HCT116 (cell line): ENCODE results near the gene PAN3. TPM values are rescaled to one million over a fixed set of nuclear protein-coding genes. Genes with fewer than 3 reads are reported as not detected.

ENCODE experiments used
- ATAC-seq: fragments of 200-7000 bp; cut with Tn5 transposase; 2 replicates; pipeline ENCODE4 v1.9.1; 2020; ENCODE audit warnings: mild to moderate bottlenecking, moderate library complexity
- BruUV-seq: library from RNA; stranded (reverse); fragments of 400-500 nt; replicated peaks from 2 replicates; lab custom pipeline; 2021; lab: Mats Ljungman, UMichigan
- CTCF ChIA-PET: fragments of 300-600 bp; sonication (Branson Sonifier 250); formaldehyde crosslinking; loops from one replicate; lab custom pipeline; 2021; ENCODE audit warnings: antibody characterized with exemption; lab: Charles Lee
- POLR2A ChIA-PET: fragments of 300-600, 350-600 bp; sonication (Branson Sonifier 250); formaldehyde crosslinking; loops from one replicate; lab custom pipeline; 2021; ENCODE audit warnings: antibody characterized with exemption; lab: Charles Lee
- RAD21 ChIA-PET, 2 experiments: fragments of 300-600 bp; sonication (Branson Sonifier 250); formaldehyde crosslinking; loops; one replicate each; lab custom pipeline; 2023; ENCODE audit warnings: low total read pairs in 2 of 2; ENCODE audit not compliant: uncharacterized antibody in 2 of 2, unreplicated experiment in 2 of 2, low non-redundant PET in 1 of 2; lab: Charles Lee
- DNase-seq: peaks from one replicate; pipeline ENCODE4 v3.0.0-alpha.2; 2010; ENCODE audit warnings: low read depth, low spot score
- H2AFZ ChIP-seq: fragments of 200-600 bp; shearing (Covaris generic), sonication (generic); 2 replicates; pipeline ENCODE4 v1.6.1; 2017; ENCODE audit warnings: low read depth, mixed run types, mixed read lengths, antibody characterized with exemption, low read length; ENCODE audit not compliant: poor library complexity, severe bottlenecking
- H3K27ac ChIP-seq: 2 replicates; pipeline ENCODE4 v1.5.1; 2012; ENCODE audit warnings: low read depth, low read length
- H3K27me3 ChIP-seq: fragments of 200-600 bp; sonication (generic); 2 replicates; pipeline ENCODE4 v1.6.1; 2016; ENCODE audit warnings: mixed run types, low read length, mixed read lengths; ENCODE audit not compliant: insufficient read depth
- H3K36me3 ChIP-seq, 2 experiments: fragments of 200-500 bp in 1 of 2; fragments of 200-600 bp in 1 of 2; sonication (Bioruptor generic) in 1 of 2; sonication (generic) in 1 of 2; 2 replicates each; pipeline versions ENCODE4 v1.5.1 to v1.6.1; 2014 to 2016; ENCODE audit warnings: low read length in 2 of 2, inconsistent platforms in 1 of 2, mixed read lengths in 1 of 2, mixed run types in 1 of 2; ENCODE audit not compliant: insufficient read depth in 2 of 2, control insufficient read depth in 1 of 2
- H3K4me1 ChIP-seq, 2 experiments: fragments of 200-600 bp in 1 of 2; sonication (generic) in 1 of 2; 2 replicates each; pipeline versions ENCODE4 v1.5.1 to v1.6.1; 2012 to 2017; ENCODE audit warnings: low read length in 2 of 2, inconsistent platforms in 1 of 2, mild to moderate bottlenecking in 1 of 2, mixed read lengths in 1 of 2, mixed run types in 1 of 2, moderate library complexity in 1 of 2; ENCODE audit not compliant: insufficient read depth in 2 of 2, control insufficient read depth in 1 of 2
- H3K4me2 ChIP-seq: fragments of 200-600 bp; sonication (generic); 2 replicates; pipeline ENCODE4 v1.6.1; 2017; ENCODE audit warnings: mixed run types, low read length, mixed read lengths
- H3K4me3 ChIP-seq, 2 experiments: fragments of 200-600 bp in 1 of 2; sonication (generic) in 1 of 2; replicated peaks in 1 of 2; 2 replicates each; pipeline ENCODE4 v1.5.1; 2011 to 2016; ENCODE audit warnings: low read length in 2 of 2, control low read depth in 1 of 2, low read depth in 1 of 2, mild to moderate bottlenecking in 1 of 2, mixed read lengths in 1 of 2, mixed run types in 1 of 2
- H3K79me2 ChIP-seq: fragments of 200-600 bp; sonication (generic); 2 replicates; pipeline ENCODE4 v1.6.1; 2017; ENCODE audit warnings: mild to moderate bottlenecking, mixed run types, low read length, moderate library complexity, mixed read lengths; ENCODE audit not compliant: insufficient read depth
- H3K9ac ChIP-seq: fragments of 200-600 bp; sonication (generic); 2 replicates; pipeline ENCODE4 v1.6.1; 2016; ENCODE audit warnings: low read length, mixed read lengths
- H3K9me2 ChIP-seq: fragments of 200-600 bp; sonication (generic), shearing (Covaris generic); 2 replicates; pipeline ENCODE4 v1.6.1; 2017; ENCODE audit warnings: mixed run types, mild to moderate bottlenecking, moderate library complexity; ENCODE audit not compliant: insufficient read depth
- H3K9me3 ChIP-seq, 2 experiments: fragments of 200-500 bp in 1 of 2; fragments of 200-600 bp in 1 of 2; sonication (Bioruptor generic) in 1 of 2; sonication (generic) in 1 of 2; 2 replicates each; pipeline ENCODE4 v1.6.1; 2014 to 2017; ENCODE audit warnings: low read length in 2 of 2, mixed read lengths in 2 of 2, inconsistent platforms in 1 of 2, low read depth in 1 of 2, mild to moderate bottlenecking in 1 of 2, mixed run types in 1 of 2, moderate library complexity in 1 of 2; ENCODE audit not compliant: control insufficient read depth in 1 of 2, insufficient read depth in 1 of 2
- H4K20me1 ChIP-seq: fragments of 200-600 bp; sonication (generic), shearing (Covaris generic); 2 replicates; pipeline ENCODE4 v1.6.1; 2017; ENCODE audit warnings: mixed run types, mild to moderate bottlenecking, moderate library complexity; ENCODE audit not compliant: insufficient read depth
- CBX3 ChIP-seq: IDR thresholded peaks from 2 replicates; pipeline ENCODE4 v1.6.1; 2012; ENCODE audit warnings: low read depth
- EGR1 ChIP-seq: IDR thresholded peaks from 2 replicates; pipeline ENCODE4 v1.6.1; 2012; ENCODE audit warnings: low read depth
- EZH2 ChIP-seq: fragments of 200-600 bp; sonication (generic); IDR thresholded peaks from 2 replicates; pipeline ENCODE4 v1.6.1; 2017; ENCODE audit warnings: antibody characterized with exemption, mixed run types
- RAD21 ChIP-seq: IDR thresholded peaks from 2 replicates; pipeline ENCODE4 v1.6.1; 2012; ENCODE audit warnings: low read depth, mild to moderate bottlenecking
- SIN3A ChIP-seq: IDR thresholded peaks from 2 replicates; pipeline ENCODE4 v1.6.1; 2012; ENCODE audit warnings: low read depth
- TCF7L2 ChIP-seq: IDR thresholded peaks from 2 replicates; pipeline ENCODE4 v1.7.0; 2011; ENCODE audit warnings: borderline replicate concordance, inconsistent platforms; ENCODE audit not compliant: insufficient read depth, insufficient read length; ENCODE audit errors: extremely low read depth
- intact Hi-C: fragments of 100-400 bp; cut with micrococcal nuclease; formaldehyde crosslinking; loops from 2 replicates; pipeline ENCODE4 v1.10.0; 2022
- total RNA-seq: library from RNA; stranded (reverse); gene quantifications from one replicate; pipeline ENCODE4 v1.2.1, GENCODE V29; 2021; ENCODE audit not compliant: unreplicated experiment
- TF ChIP-seq, protein P1 (sequence below): IDR thresholded peaks from 2 replicates; pipeline ENCODE4 v1.6.1; 2012
- TF ChIP-seq, protein P2 (sequence below): IDR thresholded peaks from 2 replicates; pipeline ENCODE4 v1.6.1; 2012; ENCODE audit warnings: low read depth

The PAN3 gene
- total RNA-seq, 1 experiment from 2014 or later = 30.1 TPM

DNA sequence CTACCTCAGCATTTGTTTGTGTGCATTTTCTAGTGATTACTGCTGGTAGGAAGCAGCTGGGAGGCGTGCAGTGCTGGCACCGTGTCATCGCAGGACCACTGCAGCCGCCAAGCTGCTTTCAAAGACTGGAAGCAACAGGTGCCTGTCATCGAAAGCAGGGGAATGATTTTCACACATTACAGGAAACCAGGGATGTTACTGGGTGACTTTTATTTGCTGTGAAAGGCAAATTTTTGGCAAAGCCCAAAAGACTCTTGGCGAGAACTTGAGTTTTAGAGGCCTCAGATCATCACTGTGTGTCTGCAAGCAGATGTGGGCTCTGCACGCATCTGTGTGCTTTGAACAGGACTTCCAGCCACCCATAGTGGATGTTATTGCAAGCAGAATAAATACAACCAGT is 180.2 kb downstream of the PAN3 start:
- POLR2A ChIA-PET = no interaction called here
- no peaks in the 10 kb centered on the region for H3K9me2 ChIP-seq
- RAD21 ChIA-PET = no interaction called here
- H3K36me3 ChIP-seq = no peaks in the 10 kb centered on the region
- no peaks in the 10 kb centered on the region for H3K4me1 ChIP-seq
- BruUV-seq = no TSS peak
- H3K9me3 ChIP-seq = no peaks in the 10 kb centered on the region
- H3K79me2 ChIP-seq = no peaks in the 10 kb centered on the region
- ATAC-seq (no peak), DNase-seq (no peak)
- CTCF ChIA-PET = no interaction called here
- no peak overlapping the region for H3K4me3 ChIP-seq
- no peaks in the 10 kb centered on the region for H4K20me1 ChIP-seq
- no peaks in the 10 kb centered on the region for H3K27me3 ChIP-seq
- intact Hi-C loops = no loop called here
- no peak for TF ChIP-seq EGR1
- no peak for TF ChIP-seq RAD21
- TF ChIP-seq TCF7L2 = no peak
- TF ChIP-seq, protein P1, sequence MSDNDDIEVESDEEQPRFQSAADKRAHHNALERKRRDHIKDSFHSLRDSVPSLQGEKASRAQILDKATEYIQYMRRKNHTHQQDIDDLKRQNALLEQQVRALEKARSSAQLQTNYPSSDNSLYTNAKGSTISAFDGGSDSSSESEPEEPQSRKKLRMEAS = no peak
- no peak for TF ChIP-seq SIN3A
- H2AFZ ChIP-seq = no peak overlapping the region
- H3K9ac ChIP-seq = no peak overlapping the region
- no peak overlapping the region for H3K27ac ChIP-seq
- H3K4me2 ChIP-seq = no peak overlapping the region

DNA sequence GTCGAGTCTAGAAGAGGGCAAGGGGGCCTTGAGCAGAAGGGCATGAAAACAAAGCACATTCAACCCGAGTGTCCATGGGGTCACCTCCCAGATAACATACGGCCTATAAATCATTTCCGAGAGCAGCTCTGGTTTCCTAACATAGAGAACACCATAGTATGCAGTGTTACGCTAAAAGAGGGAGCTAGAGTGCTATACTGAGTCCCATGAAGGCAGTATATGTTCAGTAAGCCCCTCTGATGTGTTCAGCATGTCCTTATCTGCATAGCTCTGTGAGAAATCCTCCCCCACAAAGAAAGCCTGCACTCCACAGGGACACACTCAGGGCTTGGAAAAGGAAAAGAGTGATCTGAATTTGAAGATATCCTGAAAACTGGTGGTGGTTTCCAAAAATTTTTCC is 181.2 kb downstream of the PAN3 start:
- POLR2A ChIA-PET = no interaction called here
- Histone ChIP-seq H3K9me3 (no peaks in the 10 kb centered on the region), H3K27ac (no peak overlapping the region), H3K4me3 (no peak overlapping the region), H3K4me1 (no peaks in the 10 kb centered on the region), H3K27me3 (no peaks in the 10 kb centered on the region), H3K36me3 (no peaks in the 10 kb centered on the region), H2AFZ (no peak overlapping the region), H3K4me2 (no peak overlapping the region), H3K9me2 (no peaks in the 10 kb centered on the region), H4K20me1 (no peaks in the 10 kb centered on the region), H3K79me2 (no peaks in the 10 kb centered on the region), H3K9ac (no peak overlapping the region)
- TF ChIP-seq, protein P2, sequence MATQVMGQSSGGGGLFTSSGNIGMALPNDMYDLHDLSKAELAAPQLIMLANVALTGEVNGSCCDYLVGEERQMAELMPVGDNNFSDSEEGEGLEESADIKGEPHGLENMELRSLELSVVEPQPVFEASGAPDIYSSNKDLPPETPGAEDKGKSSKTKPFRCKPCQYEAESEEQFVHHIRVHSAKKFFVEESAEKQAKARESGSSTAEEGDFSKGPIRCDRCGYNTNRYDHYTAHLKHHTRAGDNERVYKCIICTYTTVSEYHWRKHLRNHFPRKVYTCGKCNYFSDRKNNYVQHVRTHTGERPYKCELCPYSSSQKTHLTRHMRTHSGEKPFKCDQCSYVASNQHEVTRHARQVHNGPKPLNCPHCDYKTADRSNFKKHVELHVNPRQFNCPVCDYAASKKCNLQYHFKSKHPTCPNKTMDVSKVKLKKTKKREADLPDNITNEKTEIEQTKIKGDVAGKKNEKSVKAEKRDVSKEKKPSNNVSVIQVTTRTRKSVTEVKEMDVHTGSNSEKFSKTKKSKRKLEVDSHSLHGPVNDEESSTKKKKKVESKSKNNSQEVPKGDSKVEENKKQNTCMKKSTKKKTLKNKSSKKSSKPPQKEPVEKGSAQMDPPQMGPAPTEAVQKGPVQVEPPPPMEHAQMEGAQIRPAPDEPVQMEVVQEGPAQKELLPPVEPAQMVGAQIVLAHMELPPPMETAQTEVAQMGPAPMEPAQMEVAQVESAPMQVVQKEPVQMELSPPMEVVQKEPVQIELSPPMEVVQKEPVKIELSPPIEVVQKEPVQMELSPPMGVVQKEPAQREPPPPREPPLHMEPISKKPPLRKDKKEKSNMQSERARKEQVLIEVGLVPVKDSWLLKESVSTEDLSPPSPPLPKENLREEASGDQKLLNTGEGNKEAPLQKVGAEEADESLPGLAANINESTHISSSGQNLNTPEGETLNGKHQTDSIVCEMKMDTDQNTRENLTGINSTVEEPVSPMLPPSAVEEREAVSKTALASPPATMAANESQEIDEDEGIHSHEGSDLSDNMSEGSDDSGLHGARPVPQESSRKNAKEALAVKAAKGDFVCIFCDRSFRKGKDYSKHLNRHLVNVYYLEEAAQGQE = no peak
- TF ChIP-seq CBX3 (no peak), EZH2 (no peak)
- BruUV-seq = no TSS peak
- ATAC-seq = no peak
- RAD21 ChIA-PET = no interaction called here
- intact Hi-C loops = no loop called here
- DNase-seq = no peak
- CTCF ChIA-PET = no interaction called here
